ENCODE measurements around the gene PON2. TPM values are rescaled to one million over a fixed set of nuclear protein-coding genes. Genes with fewer than 3 reads are reported as not detected.

PON2 gene
- total and polyA plus RNA-seq, 2 of the 8 experiments (the other 6 are each of a cell fraction or from before 2014, with no cell fraction given) = 20.6 to 31.0 TPM

GRCh38 chr7:95389516-95389915, 45.3 kb downstream of the PON2 start:
- H3K79me1 ChIP-seq (ENCODE audit: low read depth, low read length) = no peaks in the 10 kb centered on the region
- H3K56ac ChIP-seq (replicated peaks; ENCODE audit: insufficient read length, low read depth, low read length) = no peak overlapping the region
- DNase-seq (ENCODE audit: low read depth in 1 of 2, low spot score in 2 of 2) (no peak), FAIRE-seq (no peak)
- H3K9me3 ChIP-seq (ENCODE audit: insufficient read depth in 2 of 2, low read depth in 1 of 2, low read length in 1 of 2) = no peaks in the 10 kb centered on the region
- no peak overlapping the region for H2AK5ac ChIP-seq (ENCODE audit: low read depth, low read length)
- H2AFZ ChIP-seq (ENCODE audit: low read length) = no peak overlapping the region
- no peak overlapping the region for H3K14ac ChIP-seq (ENCODE audit: insufficient read length)
- WGBS, 2 experiments (ENCODE audit: extremely low coverage in 1 of 2, insufficient coverage in 1 of 2, insufficient read length in 1 of 2, insufficient replicate concordance in 2 of 2, low coverage in 1 of 2, low lambda C conversion rate in 2 of 2, missing lambda C conversion rate in 1 of 2) = 89% methylated on average over 7 of the region's 7 CpGs; no CpG with 5 or more reads in 1 of the 2 experiments
- H3K27ac ChIP-seq (ENCODE audit: low read depth, low read length) = no peak overlapping the region
- H2BK5ac ChIP-seq (ENCODE audit: low read depth, low read length) = no peak overlapping the region
- no peak overlapping the region for H4K8ac ChIP-seq (ENCODE audit: extremely low read depth, insufficient read depth, low read length)
- no peaks in the 10 kb centered on the region; a peak in 1 of 7 replicates for H3K4me1 ChIP-seq (replicated peaks in 1 of 4; ENCODE audit: control insufficient read depth in 3 of 4, insufficient read depth in 4 of 4, low read length in 3 of 4)
- ChIA-PET CTCF (ENCODE audit: partially characterized antibody) (interaction anchor here (1.0 to 2.2 kb wide), 5 partner anchors 15 to 122 kb away, joined by 3 to 5 read pairs (median 4); no protein-coding TSS in a partner anchor), POLR2A (ENCODE audit: partially characterized antibody) (no interaction called here)
- no peak overlapping the region for H2BK12ac ChIP-seq (ENCODE audit: low read depth, low read length)
- no peak overlapping the region for H2BK20ac ChIP-seq (ENCODE audit: low read length)
- no peak overlapping the region for H3K4me2 ChIP-seq (ENCODE audit: insufficient read depth in 1 of 2, low read depth in 2 of 2, low read length in 2 of 2)
- no peaks in the 10 kb centered on the region for H3K79me2 ChIP-seq (ENCODE audit: control insufficient read depth in 1 of 2, insufficient read depth in 2 of 2, low read length in 2 of 2)
- no peak overlapping the region for H2BK15ac ChIP-seq (ENCODE audit: low read length)
- no peak overlapping the region for H4K5ac ChIP-seq (ENCODE audit: insufficient read length, low read depth, low read length)
- H3K18ac ChIP-seq (ENCODE audit: extremely low read depth, low read length) = no peak overlapping the region
- no peaks in the 10 kb centered on the region for H3K36me3 ChIP-seq (ENCODE audit: control insufficient read depth in 2 of 4, insufficient read depth in 4 of 4, low read length in 3 of 4)
- no peaks in the 10 kb centered on the region for H3K23me2 ChIP-seq (ENCODE audit: low read depth, low read length)
- H3K27me3 ChIP-seq (replicated peaks in 1 of 4; ENCODE audit: control insufficient read depth in 3 of 4, extremely low read depth in 1 of 4, insufficient read depth in 3 of 4, low read length in 3 of 4) = no peaks in the 10 kb centered on the region
- no peaks in the 10 kb centered on the region for H4K20me1 ChIP-seq (replicated peaks in 1 of 2; ENCODE audit: control insufficient read depth in 1 of 2, insufficient read depth in 2 of 2, low read length in 2 of 2)
- H3K9ac ChIP-seq (replicated peaks in 1 of 4; ENCODE audit: extremely low read depth in 1 of 4, low read depth in 3 of 4, low read length in 3 of 4) = no peak overlapping the region
- no peak overlapping the region for H3K4ac ChIP-seq (replicated peaks; ENCODE audit: insufficient read length, low read depth, low read length)
- no peak overlapping the region for H2BK120ac ChIP-seq (replicated peaks; ENCODE audit: low read depth, low read length)
- H3K4me3 ChIP-seq (ENCODE audit: extremely low read depth in 1 of 4, insufficient read depth in 2 of 4, low read depth in 3 of 4, low read length in 4 of 4) = no peak overlapping the region
- no peak overlapping the region for H3K23ac ChIP-seq (ENCODE audit: insufficient read length)
- H4K91ac ChIP-seq (replicated peaks; ENCODE audit: insufficient read length, low read length) = no peak overlapping the region
- no peak for TF ChIP-seq PHF8 (conservative IDR thresholded peaks at IDR 0.05; ENCODE audit: low read depth, low read length)
- TF ChIP-seq TAF1 (IDR thresholded peaks at IDR 0.05; ENCODE audit: low read depth, low read length) = no peak
- TF ChIP-seq BRCA1 (IDR thresholded peaks at IDR 0.05; ENCODE audit: low read depth, low read length) = no peak
- no peak for TF ChIP-seq RXRA (IDR thresholded peaks at IDR 0.05; ENCODE audit: insufficient read depth, low read depth, low read length)
- TF ChIP-seq RNF2 (IDR thresholded peaks at IDR 0.05; ENCODE audit: borderline replicate concordance, low read depth, low read length, missing control alignments, poor library complexity, severe bottlenecking) = no peak
- TF ChIP-seq KDM4A (IDR thresholded peaks at IDR 0.05; ENCODE audit: low read depth, low read length, severe bottlenecking) = no peak
- no peak for TF ChIP-seq RFX5 (IDR thresholded peaks at IDR 0.05; ENCODE audit: borderline replicate concordance, low read depth, low read length)
- no peak for TF ChIP-seq YY1 (IDR thresholded peaks at IDR 0.05; ENCODE audit: low read depth, low read length)
- no peak for TF ChIP-seq SRF (IDR thresholded peaks at IDR 0.05; ENCODE audit: low read depth, low read length)
- TF ChIP-seq CBX5 (IDR thresholded peaks at IDR 0.05; ENCODE audit: low read depth, low read length) = no peak
- TF ChIP-seq SUZ12 (IDR thresholded peaks at IDR 0.05; ENCODE audit: low read length) = no peak
- TF ChIP-seq ATF2 (IDR thresholded peaks at IDR 0.05; ENCODE audit: low read length) = no peak
